Heart left ventricle (tissue), 16 donors: ENCODE data around the gene SCAF4. TPM values are rescaled to one million over a fixed set of nuclear protein-coding genes. Genes with fewer than 3 reads are reported as not detected.
A peak's percentile ranks its signal among the peaks of the same experiment; 100 is the strongest.
"Not testable (repeated sequence)": the region's sequence is repeated elsewhere in the genome, so short reads cannot be mapped to it uniquely, and the experiment has no call there.

Experiments
- ATAC-seq, 4 donors: fragments of 200-7000 bp; cut with Tn5 transposase; one replicate each; pipeline ENCODE4 v1.9.1; 2020 to 2022; ENCODE audit warnings: moderate library complexity in 4 of 4, mild to moderate bottlenecking in 3 of 4, moderate number of reproducible peaks in 1 of 4
- DNase-seq, 5 donors: peaks; one replicate each; pipeline ENCODE4 v3.0.0-alpha.2; 2020
- H3K27ac ChIP-seq, 12 donors: fragments of 200-600 bp; sonication (generic) in 4 of 12; one replicate each; pipeline versions ENCODE4 v1.5.0 to v1.8.0; 2016 to 2022; ENCODE audit warnings: mild to moderate bottlenecking in 2 of 12
- H3K27me3 ChIP-seq, 9 donors: fragments of 200-600 bp; sonication (generic) in 2 of 9; one replicate each; pipeline versions ENCODE4 v1.5.1 to v1.8.0; 2016 to 2022; ENCODE audit warnings: mild to moderate bottlenecking in 3 of 9
- H3K36me3 ChIP-seq, 9 donors: fragments of 200-600 bp; sonication (generic) in 2 of 9; one replicate each; pipeline versions ENCODE4 v1.5.0 to v1.8.0; 2018 to 2022; ENCODE audit warnings: mild to moderate bottlenecking in 2 of 9
- H3K4me1 ChIP-seq, 12 donors: fragments of 200-600 bp; sonication (generic) in 4 of 12; one replicate each; pipeline versions ENCODE4 v1.5.0 to v1.8.0; 2016 to 2022; ENCODE audit warnings: mild to moderate bottlenecking in 3 of 12
- H3K4me3 ChIP-seq, 12 donors: fragments of 200-600 bp; sonication (generic) in 4 of 12; one replicate each; pipeline versions ENCODE4 v1.5.0 to v1.8.0; 2017 to 2022; ENCODE audit warnings: mild to moderate bottlenecking in 9 of 12, moderate library complexity in 4 of 12
- H3K9me3 ChIP-seq, 12 donors: fragments of 200-600 bp; sonication (generic) in 4 of 12; one replicate each; pipeline versions ENCODE4 v1.5.0 to v1.8.0; 2016 to 2022; ENCODE audit warnings: mild to moderate bottlenecking in 1 of 12
- CTCF ChIP-seq, 12 donors: fragments of 200-600 bp; sonication (generic) in 4 of 12; IDR thresholded peaks; one replicate each; pipeline versions ENCODE4 v1.5.0 to v1.8.0; 2018 to 2022; ENCODE audit warnings: antibody characterized with exemption in 12 of 12, mild to moderate bottlenecking in 5 of 12
- POLR2A ChIP-seq, 2 donors: fragments of 450-650 bp; IDR thresholded peaks; one replicate each; pipeline ENCODE4 v1.6.1; 2017; ENCODE audit warnings: antibody characterized with exemption in 2 of 2, mild to moderate bottlenecking in 2 of 2, moderate library complexity in 2 of 2
- WGBS, 4 donors: extraction: QIAGEN DNeasy Blood & Tissue Kit in 2 of 4; methylation state at CpG; one replicate each; pipeline versions ENCODE4 v1.1.5 to v1.1.7; 2013 to 2018; 5-methylcytosine and 5-hydroxymethylcytosine counted together
- intact Hi-C, 10 donors: fragments of 100-400 bp; cut with DNase I; formaldehyde crosslinking; loops; one replicate each; pipeline versions ENCODE4 v1.11.1 to v1.14.2; 2022
- polyA plus RNA-seq, 2 donors: library from polyadenylated mRNA; stranded (reverse); fragments of 200-250 nt; gene quantifications; one replicate each; pipeline ENCODE4 v1.2.3, GENCODE V29; 2013
- total RNA-seq, 9 donors: library from RNA; depleted of rRNA in 2 of 9; stranded (reverse); fragments of >200 nt in 2 of 9; fragmentation: NEBNext Ultra II Directional in 3 of 9; extraction: Animal tissue kit (Norgen Biotek cat#: 25700) in 3 of 9; gene quantifications; one replicate each; pipeline versions ENCODE4 v1.1.0 to v1.2.4, GENCODE V29; 2016 to 2023
- donor health status: ischemic (EF 13 %, LVEDD 7.1; RV severe dilation, severe dysfunction).
- donor health status: healthy with polysubstance abuse.
- donor health status: DM: no; HTN: yes; CAD: no.
- donor health status: DM: no; HTN: no; CAD: no.
- donor health status: ischemic (EF 25% LVEDD 6.9; RV normal size, moderate dysfunction).
- donor health status: ischemic (EF 25% LVEDD 5.7; RV mildly dilated, moderate dysfunction).
- donor health status: healthy.
- donor health status: DM: yes; HTN: yes; CAD: no.
- donor health status: ischemic (EF 35%, LVEDD 5.7; RV mildly dilated, moderate dysfunction).
- donor health status: nonischemic (EF 11% LVEDD 7.7; RV severe dilation, severe dysfunction).
- donor health status: DM: yes; HTN: yes; CAD: no.
- donor health status: PGD.
- donor health status: ischemic (EF 29% LVEDD 5.4; RV normal size, mild dysfunction).
- donor health status: nonischemic (EF 23%, LVEDD 6.1; RV moderate dilation, normal function).

SCAF4 gene
- total and polyA plus RNA-seq, 11 donors: 7.8 to 25.8 (median 17.3) TPM

DNA sequence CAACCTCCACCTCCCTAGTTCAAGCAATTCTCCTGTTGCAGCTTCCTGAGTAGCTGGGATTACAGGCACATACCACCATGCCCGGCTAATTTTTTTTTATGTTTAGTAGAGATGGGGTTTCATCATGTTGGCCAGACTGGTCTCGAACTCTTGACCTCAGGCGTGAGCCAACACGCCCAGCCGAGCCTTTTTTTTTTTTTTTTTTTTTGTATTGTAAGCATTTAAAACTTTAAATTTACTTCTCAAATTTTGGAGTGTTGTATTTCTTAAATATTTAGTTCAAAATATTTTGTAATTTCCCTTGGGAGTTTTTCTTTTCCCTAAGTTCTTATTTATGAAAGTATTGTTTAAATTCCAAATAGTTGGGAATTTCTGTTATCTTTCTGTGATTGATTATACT, 9.2 kb upstream of the SCAF4 start:
- Histone ChIP-seq H3K4me1 (no peaks in the 10 kb centered on the region), H3K9me3 (peaks cover 0 to 7% (median 0%) of the 10 kb centered on the region in 12 donors), H3K36me3 (no peaks in the 10 kb centered on the region), H3K27ac (no peak overlapping the region), H3K27me3 (no peaks in the 10 kb centered on the region), H3K4me3 (no peak overlapping the region)
- TF ChIP-seq CTCF (IDR thresholded peaks at IDR 0.05) (no peak), POLR2A (IDR thresholded peaks at IDR 0.05) (no peak)
- intact Hi-C loops: no loop called here
- no peak for ATAC-seq
- DNase-seq: no peak
- 91 to 96% (median 94%) methylated on average over 5 of the region's 5 CpGs for WGBS, 4 donors

GRCh38 chr21:31737586-31738397, 5.9 kb upstream of the SCAF4 start:
- ATAC-seq, DNase-seq, intact Hi-C loops, H3K36me3 ChIP-seq, H3K4me3 ChIP-seq, H3K9me3 ChIP-seq, H3K27ac ChIP-seq, H3K27me3 ChIP-seq: not testable (repeated sequence)
- WGBS, 4 donors: 85 to 87% (median 86%) methylated on average over 8 of the region's 8 CpGs
- H3K4me1 ChIP-seq: peaks cover 2 to 11% (median 10%) of the 10 kb centered on the region in 12 donors

DNA sequence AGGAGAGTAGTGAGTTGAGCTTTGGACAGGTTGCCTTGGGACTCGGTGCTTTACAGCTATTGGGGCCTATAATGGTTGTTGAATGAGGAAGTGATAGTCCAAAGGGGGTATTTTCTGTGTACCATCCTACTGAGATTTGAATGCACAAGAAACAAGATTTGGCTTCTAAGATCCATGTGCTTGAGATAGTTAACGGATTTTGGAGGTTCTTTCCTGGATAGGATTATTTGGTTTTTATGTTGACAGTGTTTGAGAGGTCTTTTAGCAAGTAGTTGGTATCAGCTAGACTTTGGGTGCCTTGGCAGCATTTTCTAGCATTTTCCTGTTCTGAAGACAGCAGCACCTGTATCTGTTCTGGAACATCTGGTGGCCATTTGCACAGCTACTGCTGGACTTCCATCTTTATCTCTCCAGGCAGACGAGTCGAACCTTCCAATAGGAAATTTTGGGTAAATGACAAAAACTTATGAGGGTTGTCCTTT, 3.6 kb upstream of the SCAF4 start:
- TF ChIP-seq POLR2A (IDR thresholded peaks at IDR 0.05) (no peak), CTCF (IDR thresholded peaks at IDR 0.05) (no peak)
- H3K27me3 ChIP-seq: no peaks in the 10 kb centered on the region
- no peak overlapping the region for H3K27ac ChIP-seq
- intact Hi-C loops: no loop called here
- H3K36me3 ChIP-seq: no peaks in the 10 kb centered on the region
- no peaks in the 10 kb centered on the region for H3K9me3 ChIP-seq
- WGBS, 4 donors: 82 to 87% (median 85%) methylated on average over 4 of the region's 4 CpGs
- ATAC-seq (no peak), DNase-seq (no peak)
- peaks cover 5 to 18% (median 14%) of the 10 kb centered on the region in 12 donors for H3K4me1 ChIP-seq
- H3K4me3 ChIP-seq: no peak overlapping the region

DNA sequence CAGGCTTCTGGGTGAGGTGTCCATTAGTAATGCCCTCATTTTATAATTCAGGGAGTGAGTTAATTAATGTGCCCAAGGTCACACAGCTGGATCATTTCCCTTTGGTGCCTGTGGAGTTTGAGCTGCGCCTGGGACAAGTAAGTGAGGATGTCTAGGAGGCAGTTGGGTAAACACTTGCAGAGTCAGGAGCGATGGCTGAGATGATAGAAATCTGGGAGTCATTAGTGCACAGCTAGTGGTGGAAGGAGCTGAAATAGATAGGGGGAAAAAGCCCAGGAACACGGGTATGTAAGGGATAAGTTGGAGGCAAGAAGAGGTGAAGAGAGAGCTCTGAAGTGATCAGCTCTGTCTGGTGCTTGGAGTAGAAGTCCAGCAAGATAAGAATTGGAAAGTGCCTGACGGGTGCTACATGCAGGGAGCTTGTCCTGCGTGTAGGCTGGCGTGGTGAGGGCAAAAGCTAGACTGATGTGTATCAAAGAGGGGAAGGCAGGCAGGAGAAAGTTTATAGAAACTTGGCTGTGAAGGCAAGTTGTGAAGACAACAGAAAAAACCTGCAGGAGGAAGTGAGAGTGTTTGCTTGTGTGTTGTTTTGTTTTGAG, 1.7 kb upstream of the SCAF4 start:
- H3K27me3 ChIP-seq: no peaks in the 10 kb centered on the region
- 57 to 62% (median 60%) methylated on average over 6 of the region's 6 CpGs for WGBS, 4 donors
- no peak for ATAC-seq
- H3K27ac ChIP-seq: peak overlapping the region in 1 of 12 donors; percentile 89
- H3K4me1 ChIP-seq: peaks cover 16 to 37% (median 33%) of the 10 kb centered on the region in 12 donors
- no peak overlapping the region for H3K4me3 ChIP-seq
- H3K36me3 ChIP-seq: no peaks in the 10 kb centered on the region
- TF ChIP-seq CTCF (IDR thresholded peaks at IDR 0.05) (no peak), POLR2A (IDR thresholded peaks at IDR 0.05) (no peak)
- DNase-seq: no peak
- H3K9me3 ChIP-seq: no peaks in the 10 kb centered on the region
- intact Hi-C loops: loop anchor here in 1 of 10 donors (5.0 kb wide), 1 partner anchor 76 kb away; the partner anchor contains the start of gene SOD1
